Right lobe of liver (tissue), 6 donors: ENCODE data around the gene CYLD. TPM values are rescaled to one million over a fixed set of nuclear protein-coding genes. Genes with fewer than 3 reads are reported as not detected.

Source experiments
- ATAC-seq, 4 donors: fragments of 200-7000 bp; cut with Tn5 transposase; one replicate each; pipeline ENCODE4 v1.9.1; 2020; ENCODE audit warnings: mild to moderate bottlenecking in 4 of 4, moderate library complexity in 4 of 4
- DNase-seq, 3 donors: peaks; one replicate each; pipeline ENCODE4 v3.0.0-alpha.2; 2020
- H3K27ac ChIP-seq, 3 donors: fragments of 200-600 bp; one replicate each; pipeline ENCODE4 v1.8.0; 2022
- H3K27me3 ChIP-seq, 2 donors: fragments of 200-600 bp; one replicate each; pipeline ENCODE4 v1.8.0; 2022
- H3K36me3 ChIP-seq, 4 donors: fragments of 200-600 bp; sonication (generic) in 1 of 4; one replicate each; pipeline versions ENCODE4 v1.5.1 to v1.8.0; 2017 to 2022; ENCODE audit warnings: control low read depth in 1 of 4
- H3K4me1 ChIP-seq, 4 donors: fragments of 200-600 bp; sonication (generic) in 1 of 4; one replicate each; pipeline versions ENCODE4 v1.5.1 to v1.8.0; 2017 to 2022; ENCODE audit warnings: control low read depth in 1 of 4
- H3K4me3 ChIP-seq, 3 donors: fragments of 200-600 bp; one replicate each; pipeline ENCODE4 v1.8.0; 2022
- H3K9me3 ChIP-seq, 4 donors: fragments of 200-600 bp; sonication (generic) in 1 of 4; one replicate each; pipeline versions ENCODE4 v1.5.1 to v1.8.0; 2017 to 2022; ENCODE audit warnings: control low read depth in 1 of 4
- POLR2A ChIP-seq: fragments of 450-650 bp; IDR thresholded peaks from one replicate; pipeline ENCODE4 v1.6.1; 2017; ENCODE audit warnings: antibody characterized with exemption, mild to moderate bottlenecking
- WGBS: methylation state at CpG from one replicate; pipeline ENCODE4 v1.1.6; 2018; ENCODE audit warnings: low coverage, low lambda C conversion rate; ENCODE audit not compliant: insufficient coverage; ENCODE audit errors: missing lambda C conversion rate; 5-methylcytosine and 5-hydroxymethylcytosine counted together
- intact Hi-C, 2 donors: fragments of 100-400 bp; cut with DNase I; formaldehyde crosslinking; loops; one replicate each; pipeline versions ENCODE4 v1.11.2 to v1.14.1; 2022
- total RNA-seq, 6 experiments: library from RNA; depleted of rRNA in 2 of 6; stranded (reverse); fragments of >200 nt in 2 of 6; fragmentation: NEBNext Ultra II Directional in 3 of 6; extraction: Animal tissue kit (Norgen Biotek cat#: 25700) in 3 of 6; gene quantifications; one replicate each; pipeline versions ENCODE4 v1.1.0 to v1.2.4, GENCODE V29; 2016 to 2023
- TF ChIP-seq, protein P1 (sequence below), 4 donors: fragments of 200-600 bp in 3 of 4; fragments of 450-650 bp in 1 of 4; IDR thresholded peaks; one replicate each; pipeline versions ENCODE4 v1.5.1 to v1.8.0; 2016 to 2022; ENCODE audit warnings: antibody characterized with exemption in 4 of 4, mild to moderate bottlenecking in 2 of 4
- donor health status: DM: no; HTN: yes; CAD: no.
- donor health status: DM: no; HTN: no; CAD: no.
- donor health status: DM: no; HTN: no; CAD: no.
- donor health status: DM: no; HTN: yes; CAD: no.
- donor health status: DM: no; HTN: yes; CAD: no.

Gene CYLD
- total RNA-seq, 6 experiments from 2014 or later: 17.0 to 34.2 (median 19.5) TPM

DNA sequence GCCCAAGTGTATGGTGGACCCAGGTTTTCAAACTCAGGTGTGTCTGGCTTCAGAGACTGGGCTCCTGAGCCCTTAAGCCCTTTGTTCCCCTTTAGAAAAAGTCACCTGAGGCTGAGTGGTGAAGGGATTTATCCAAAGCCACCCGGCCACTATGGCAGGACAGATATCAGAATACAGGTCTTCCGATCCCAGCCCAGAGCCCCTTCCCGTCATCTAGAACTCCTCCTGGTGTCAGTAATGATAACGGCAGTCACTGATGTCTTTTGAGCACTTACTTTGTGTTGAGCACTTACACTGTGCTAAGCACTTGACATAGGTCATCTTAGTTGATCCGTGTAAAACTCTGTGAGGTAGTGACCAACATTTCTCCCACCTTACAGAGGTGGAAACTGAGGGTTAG, 31.9 kb upstream of the CYLD start:
- TF ChIP-seq, protein P1, sequence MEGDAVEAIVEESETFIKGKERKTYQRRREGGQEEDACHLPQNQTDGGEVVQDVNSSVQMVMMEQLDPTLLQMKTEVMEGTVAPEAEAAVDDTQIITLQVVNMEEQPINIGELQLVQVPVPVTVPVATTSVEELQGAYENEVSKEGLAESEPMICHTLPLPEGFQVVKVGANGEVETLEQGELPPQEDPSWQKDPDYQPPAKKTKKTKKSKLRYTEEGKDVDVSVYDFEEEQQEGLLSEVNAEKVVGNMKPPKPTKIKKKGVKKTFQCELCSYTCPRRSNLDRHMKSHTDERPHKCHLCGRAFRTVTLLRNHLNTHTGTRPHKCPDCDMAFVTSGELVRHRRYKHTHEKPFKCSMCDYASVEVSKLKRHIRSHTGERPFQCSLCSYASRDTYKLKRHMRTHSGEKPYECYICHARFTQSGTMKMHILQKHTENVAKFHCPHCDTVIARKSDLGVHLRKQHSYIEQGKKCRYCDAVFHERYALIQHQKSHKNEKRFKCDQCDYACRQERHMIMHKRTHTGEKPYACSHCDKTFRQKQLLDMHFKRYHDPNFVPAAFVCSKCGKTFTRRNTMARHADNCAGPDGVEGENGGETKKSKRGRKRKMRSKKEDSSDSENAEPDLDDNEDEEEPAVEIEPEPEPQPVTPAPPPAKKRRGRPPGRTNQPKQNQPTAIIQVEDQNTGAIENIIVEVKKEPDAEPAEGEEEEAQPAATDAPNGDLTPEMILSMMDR (IDR thresholded peaks at IDR 0.05): no peak
- no peak for TF ChIP-seq POLR2A
- no peak for DNase-seq
- WGBS: 94% methylated on average over 2 of the region's 5 CpGs
- Histone ChIP-seq H3K27ac (no peak overlapping the region), H3K9me3 (no peaks in the 10 kb centered on the region), H3K27me3 (no peaks in the 10 kb centered on the region), H3K4me1 (no peaks in the 10 kb centered on the region), H3K4me3 (no peak overlapping the region), H3K36me3 (no peaks in the 10 kb centered on the region)
- intact Hi-C loops: no loop called here
- no peak for ATAC-seq

DNA sequence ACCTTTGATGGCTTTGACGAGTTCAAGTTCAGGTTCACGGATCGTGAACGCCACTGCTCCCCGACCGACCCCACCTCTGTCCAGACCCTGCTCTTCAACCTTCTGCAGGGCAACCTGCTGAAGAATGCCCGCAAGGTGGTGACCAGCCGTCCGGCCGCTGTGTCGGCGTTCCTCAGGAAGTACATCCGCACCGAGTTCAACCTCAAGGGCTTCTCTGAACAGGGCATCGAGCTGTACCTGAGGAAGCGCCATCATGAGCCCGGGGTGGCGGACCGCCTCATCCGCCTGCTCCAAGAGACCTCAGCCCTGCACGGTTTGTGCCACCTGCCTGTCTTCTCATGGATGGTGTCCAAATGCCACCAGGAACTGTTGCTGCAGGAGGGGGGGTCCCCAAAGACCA, 30.8 kb upstream of the CYLD start:
- WGBS: 96% methylated on average over 12 of the region's 21 CpGs

DNA sequence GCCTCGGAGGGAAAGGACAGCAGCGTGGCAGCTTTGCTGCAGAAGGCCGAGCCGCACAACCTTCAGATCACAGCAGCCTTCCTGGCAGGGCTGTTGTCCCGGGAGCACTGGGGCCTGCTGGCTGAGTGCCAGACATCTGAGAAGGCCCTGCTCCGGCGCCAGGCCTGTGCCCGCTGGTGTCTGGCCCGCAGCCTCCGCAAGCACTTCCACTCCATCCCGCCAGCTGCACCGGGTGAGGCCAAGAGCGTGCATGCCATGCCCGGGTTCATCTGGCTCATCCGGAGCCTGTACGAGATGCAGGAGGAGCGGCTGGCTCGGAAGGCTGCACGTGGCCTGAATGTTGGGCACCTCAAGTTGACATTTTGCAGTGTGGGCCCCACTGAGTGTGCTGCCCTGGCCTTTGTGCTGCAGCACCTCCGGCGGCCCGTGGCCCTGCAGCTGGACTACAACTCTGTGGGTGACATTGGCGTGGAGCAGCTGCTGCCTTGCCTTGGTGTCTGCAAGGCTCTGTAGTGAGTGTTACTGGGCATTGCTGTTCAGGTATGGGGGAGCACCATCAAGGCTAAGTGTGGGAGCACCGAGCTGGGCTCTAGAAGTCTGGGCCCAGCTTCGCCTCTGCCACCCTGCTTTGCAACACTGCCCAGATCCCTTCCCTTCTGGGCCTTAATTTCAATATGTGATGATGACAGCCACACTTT, 29.9 kb upstream of the CYLD start:
- TF ChIP-seq POLR2A: no peak
- TF ChIP-seq, protein P1 (IDR thresholded peaks at IDR 0.05): no peak
- DNase-seq: no peak
- H3K27ac ChIP-seq: no peak overlapping the region
- H3K27me3 ChIP-seq: no peaks in the 10 kb centered on the region
- no peak for ATAC-seq
- no peaks in the 10 kb centered on the region for H3K36me3 ChIP-seq
- intact Hi-C loops: no loop called here
- no peak overlapping the region for H3K4me3 ChIP-seq
- H3K4me1 ChIP-seq: no peaks in the 10 kb centered on the region
- H3K9me3 ChIP-seq: no peaks in the 10 kb centered on the region
- 85% methylated on average over 2 of the region's 25 CpGs for WGBS

More for the DNA sequence above, 30.8 kb upstream of the CYLD start:
- no peaks in the 10 kb centered on the region for H3K36me3 ChIP-seq
- DNase-seq: no peak
- H3K4me1 ChIP-seq: no peaks in the 10 kb centered on the region
- intact Hi-C loops: no loop called here
- H3K4me3 ChIP-seq: no peak overlapping the region
- ATAC-seq: no peak
- no peak for TF ChIP-seq POLR2A
- TF ChIP-seq, protein P1 (IDR thresholded peaks at IDR 0.05): no peak
- no peaks in the 10 kb centered on the region for H3K9me3 ChIP-seq
- H3K27ac ChIP-seq: no peak overlapping the region
- H3K27me3 ChIP-seq: no peaks in the 10 kb centered on the region

DNA sequence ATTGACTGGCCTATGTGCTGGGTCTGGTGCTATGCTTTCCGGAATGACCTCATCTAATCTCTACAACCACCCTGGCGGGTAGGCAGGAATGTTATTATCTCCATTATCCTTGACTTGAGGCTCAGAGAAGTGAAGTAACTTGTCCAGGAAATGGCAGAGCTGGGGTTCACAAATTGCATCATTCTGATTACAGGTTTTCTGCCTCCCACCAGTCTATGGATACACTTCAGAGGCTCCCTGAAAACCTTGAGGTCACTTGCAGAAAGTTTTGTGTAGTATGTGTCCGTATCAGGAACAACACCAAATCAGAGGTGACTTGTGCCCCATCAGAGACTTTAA, 29.4 kb upstream of the CYLD start:
- Histone ChIP-seq H3K4me3 (no peak overlapping the region), H3K9me3 (no peaks in the 10 kb centered on the region), H3K27ac (no peak overlapping the region), H3K4me1 (no peaks in the 10 kb centered on the region), H3K27me3 (no peaks in the 10 kb centered on the region), H3K36me3 (no peaks in the 10 kb centered on the region)
- intact Hi-C loops: no loop called here
- no peak for ATAC-seq
- no peak for DNase-seq
- TF ChIP-seq, protein P1 (IDR thresholded peaks at IDR 0.05): no peak
- TF ChIP-seq POLR2A: no peak
- WGBS: 65% methylated on average over 3 of the region's 3 CpGs
